GM19351 (cell line): ENCODE measurements around the gene UBR2.
A peak's percentile ranks its signal among the peaks of the same experiment; 100 is the strongest.

Source experiments
- ATAC-seq: cut with Tn5 transposase; IDR thresholded peaks from one replicate; pipeline ENCODE4 v1.9.1; 2021; ENCODE audit warnings: mild to moderate bottlenecking, moderate library complexity; ENCODE audit not compliant: unreplicated experiment

Gene UBR2

DNA sequence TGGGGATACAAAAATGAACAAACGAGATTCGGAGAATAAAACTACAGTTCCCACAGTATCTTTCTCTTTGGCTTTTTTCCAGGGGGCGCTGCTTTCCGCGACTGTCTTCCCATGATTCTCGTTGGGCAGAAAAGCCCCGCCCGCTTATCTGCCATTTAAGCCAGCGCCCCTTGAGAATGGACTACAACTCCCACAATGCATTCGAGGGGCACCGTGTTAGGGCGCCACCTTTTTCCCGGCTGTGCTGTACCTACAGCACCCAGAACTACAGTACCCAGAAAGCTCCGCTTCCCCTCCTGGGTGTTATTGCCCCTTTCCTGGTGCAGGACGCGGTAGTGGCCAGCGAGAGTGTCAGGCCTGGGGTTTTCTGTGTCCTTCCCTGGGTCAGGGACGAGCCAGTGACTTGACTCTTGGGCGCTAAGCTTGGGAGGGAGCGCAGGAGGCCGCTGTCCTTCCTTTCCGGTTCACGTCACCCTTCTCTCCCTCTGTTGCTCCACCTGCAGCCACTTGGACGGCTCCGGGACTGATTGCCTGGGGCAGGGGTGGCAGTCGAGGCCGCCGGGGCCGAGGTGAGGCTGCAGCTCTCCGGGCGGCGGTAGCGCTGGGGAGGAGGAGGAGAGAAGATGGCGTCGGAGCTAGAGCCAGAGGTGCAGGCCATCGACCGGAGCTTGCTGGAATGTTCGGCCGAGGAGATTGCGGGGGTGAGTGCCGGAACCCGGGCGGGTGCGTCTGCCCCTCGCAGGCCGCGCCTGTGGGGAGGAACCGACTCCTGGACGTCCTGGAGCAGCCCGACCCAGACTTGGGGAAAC lies at the start of gene UBR2:
TSS of gene UBR2 (plus strand) at position 333 of the 809 bp plus-strand sequence. CDS start at position 624, 291 bp downstream.
- peak; percentile 95 for ATAC-seq

DNA sequence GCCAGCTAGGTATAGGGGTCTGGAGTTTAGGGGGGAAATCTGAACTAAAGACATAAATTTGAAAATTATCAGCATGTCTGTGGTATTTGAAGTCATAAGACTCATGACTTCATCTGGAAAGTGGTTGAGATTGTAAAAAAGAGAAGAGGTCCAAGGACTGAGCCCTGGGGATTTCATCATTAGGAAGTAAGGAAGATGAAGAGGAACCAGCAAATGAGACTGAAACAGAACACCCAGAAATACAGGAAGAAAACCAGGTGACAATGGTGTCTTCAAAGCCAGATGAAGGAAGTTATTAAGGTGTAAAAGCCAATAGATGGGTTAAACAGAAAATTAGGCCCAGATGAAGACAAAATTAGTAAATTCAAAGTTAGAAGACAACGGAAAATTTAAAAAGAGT lies 49.1 kb upstream of the UBR2 start:
- ATAC-seq: no peak

DNA sequence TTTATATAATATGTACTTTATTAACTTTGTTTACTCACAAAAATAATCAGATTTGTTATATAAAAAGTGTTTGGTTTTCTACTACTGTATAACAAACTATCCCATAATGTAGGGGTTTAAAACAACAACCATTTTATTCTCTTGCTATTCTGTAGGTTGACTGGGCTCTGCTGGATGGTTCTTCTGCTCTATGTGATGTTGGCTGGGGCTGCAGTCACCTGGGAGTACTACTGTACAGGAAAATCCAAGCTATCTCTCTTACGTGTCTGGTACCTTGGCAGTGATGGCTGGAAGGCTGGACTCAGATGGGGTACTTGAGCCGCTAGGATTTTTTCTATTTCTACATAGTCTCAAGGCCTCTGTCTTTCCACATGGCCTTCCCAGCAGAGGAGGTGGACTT lies 44.0 kb upstream of the UBR2 start:
- no peak for ATAC-seq

DNA sequence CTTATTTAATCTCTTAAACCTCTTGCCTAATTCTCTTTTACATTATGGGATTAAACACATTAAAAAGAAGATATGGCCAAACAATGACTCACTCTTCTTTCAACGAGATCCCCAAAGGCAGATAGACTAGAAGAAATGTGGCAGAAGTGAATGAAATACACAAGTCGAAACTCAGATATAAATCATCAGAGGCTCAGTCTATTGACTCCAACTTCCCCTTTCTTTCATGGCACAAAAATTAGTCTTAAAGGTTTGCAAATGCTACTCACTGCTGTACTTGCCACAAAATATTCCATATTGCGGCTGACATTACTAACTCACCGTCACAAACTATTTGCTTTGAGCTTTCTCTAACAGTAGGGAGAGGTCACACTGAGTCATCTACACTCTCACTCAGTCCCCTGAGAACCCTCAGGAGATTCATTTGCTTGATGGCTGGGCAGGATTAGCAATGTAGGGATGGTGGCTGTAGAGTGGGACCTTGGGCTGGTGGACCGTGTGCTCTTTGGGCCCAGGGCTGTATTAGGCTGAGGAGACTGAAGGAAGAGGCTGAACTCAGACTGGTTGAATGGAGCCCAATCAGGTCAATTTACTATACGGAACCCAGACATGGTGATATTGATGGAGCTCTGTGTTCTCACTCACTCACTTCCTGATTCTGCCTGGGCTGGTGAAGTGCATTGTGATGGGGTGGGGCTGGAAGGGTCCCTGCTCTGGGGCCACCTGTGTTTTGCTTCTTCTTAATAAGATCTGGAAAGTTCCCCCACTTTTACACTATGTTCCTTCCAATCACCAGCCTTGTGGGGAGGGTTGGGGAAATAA lies 42.8 kb upstream of the UBR2 start:
- peak; percentile 71 for ATAC-seq

DNA sequence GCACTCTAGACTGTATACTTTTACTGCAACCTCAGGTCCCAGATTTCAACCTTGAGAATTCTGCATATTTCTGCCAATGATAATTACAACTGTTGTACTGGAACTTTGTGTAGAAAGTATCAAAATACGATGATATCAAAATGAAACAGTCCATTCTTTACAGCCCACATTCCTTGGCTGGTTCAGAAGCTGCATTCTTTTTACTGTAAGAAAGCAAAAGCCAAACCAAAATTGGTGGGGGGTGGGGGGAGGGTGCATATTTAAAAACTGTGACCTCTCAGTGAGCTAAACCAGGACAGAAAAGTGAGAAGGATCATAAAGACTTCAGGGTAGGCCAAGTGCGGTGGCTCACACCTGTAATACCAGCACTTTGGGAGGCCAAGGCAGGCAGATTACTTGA lies 41.8 kb upstream of the UBR2 start:
- no peak for ATAC-seq

DNA sequence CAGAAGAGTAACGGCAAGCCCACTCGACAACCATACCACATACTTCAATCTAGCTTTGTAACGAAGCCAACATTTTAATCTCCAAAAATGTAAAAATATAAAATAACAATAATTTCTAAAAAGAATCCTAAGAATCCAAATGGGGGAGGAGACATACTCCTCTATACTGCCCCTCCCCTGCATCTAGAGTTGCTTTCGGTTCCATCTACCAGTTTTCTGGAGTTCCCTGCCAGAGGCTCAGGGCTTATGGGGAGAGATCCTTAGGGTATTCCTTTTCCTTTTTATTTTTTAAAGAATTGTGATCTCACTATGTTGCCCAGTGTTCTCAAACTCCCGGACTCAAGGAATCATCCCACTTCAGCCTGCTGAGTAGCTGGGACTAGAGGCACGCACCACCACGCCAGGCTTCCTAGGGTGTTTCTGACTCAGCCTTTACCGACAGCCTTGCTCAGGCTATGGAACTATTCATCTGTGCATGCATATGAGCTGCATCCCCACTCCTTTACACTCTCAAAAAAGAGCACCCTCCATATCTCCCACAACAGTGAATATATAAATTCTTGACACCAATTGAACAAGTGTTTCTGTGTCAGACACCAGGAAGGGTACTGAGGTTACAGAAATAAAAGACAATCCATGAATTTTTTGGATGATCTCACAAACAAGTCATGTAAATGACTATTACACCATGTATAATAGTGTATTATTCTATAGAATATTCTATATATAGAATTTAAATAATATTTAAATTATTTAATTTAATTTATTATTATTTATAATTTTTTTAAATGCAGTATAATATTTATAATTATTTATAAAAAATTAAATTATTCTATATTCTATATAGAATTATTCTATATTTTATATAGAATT lies 40.7 kb upstream of the UBR2 start:
- no peak for ATAC-seq

DNA sequence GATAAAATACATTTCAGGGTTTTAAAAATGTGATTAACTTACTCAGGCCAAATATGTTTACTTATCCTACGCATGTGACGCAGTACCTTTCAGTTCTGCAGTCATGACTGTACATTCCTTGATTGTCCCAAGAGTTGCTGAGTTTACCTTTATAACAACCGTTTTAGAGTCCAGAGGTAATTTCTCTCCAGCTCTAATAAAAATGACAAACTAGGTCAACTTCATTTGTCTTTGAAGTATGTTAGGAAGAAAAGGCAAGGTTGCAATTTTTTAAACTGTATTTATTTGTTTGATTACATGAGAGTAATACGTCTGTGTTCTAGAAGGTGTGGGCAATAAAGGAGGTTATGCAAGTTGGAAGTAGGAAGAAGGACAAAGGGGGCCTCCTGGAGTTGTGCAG lies 38.6 kb upstream of the UBR2 start:
- ATAC-seq: no peak

DNA sequence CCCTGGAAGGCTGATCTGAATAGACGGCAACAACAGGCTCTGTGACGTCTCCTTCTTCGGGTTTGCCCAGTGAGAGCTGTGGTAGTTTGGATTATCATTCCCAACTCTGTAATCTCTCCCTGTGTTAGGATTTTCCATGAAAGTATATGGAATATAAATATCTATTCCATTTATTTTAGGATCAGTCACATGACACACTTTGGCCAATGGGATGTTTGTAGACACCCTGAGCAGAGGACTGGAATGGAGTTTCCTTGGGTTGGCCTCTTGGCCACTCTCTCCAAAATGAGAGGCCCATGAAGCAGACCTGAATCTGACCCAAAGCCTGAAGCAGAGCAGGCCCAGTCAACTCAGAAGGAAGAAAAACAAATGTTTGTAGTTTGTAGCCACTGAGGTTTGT lies 37.2 kb upstream of the UBR2 start:
- ATAC-seq: no peak

DNA sequence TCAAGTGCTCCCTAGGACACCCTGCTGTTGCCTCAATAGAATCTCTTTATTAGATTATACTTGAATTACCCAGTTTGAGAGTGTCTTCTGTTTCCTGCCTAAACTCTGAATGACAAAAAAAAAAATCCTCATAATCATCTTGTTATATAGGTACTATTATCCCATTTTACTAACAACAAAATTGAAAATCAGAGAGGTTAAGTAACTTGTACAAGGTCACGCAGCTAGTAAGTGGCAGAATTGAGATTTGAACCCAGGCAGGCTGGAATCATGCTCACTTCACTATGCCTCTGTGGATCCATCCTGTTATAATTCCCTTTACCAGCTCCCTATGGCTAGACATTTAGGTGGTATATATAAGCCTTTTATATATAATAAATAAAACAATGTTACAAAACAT lies 36.6 kb upstream of the UBR2 start:
- no peak for ATAC-seq

DNA sequence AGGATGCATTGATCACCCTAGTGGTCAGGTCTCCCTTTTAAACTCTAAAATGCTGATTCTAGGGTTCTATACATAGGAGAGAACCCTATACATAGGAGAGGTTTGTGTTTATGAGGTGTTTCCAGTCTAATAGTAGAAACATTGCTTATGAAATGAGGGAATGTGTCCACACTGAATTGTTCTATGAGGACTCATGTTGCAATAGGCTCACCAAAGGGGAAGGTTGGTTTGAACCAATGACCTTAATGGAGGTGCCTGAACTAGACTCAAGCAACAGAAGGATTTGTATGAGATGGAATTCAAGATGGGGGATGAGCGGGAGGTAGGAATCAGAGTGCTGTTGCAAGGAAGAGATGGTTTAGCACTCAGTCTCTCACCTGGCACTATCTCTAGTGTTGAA lies 33.5 kb upstream of the UBR2 start:
- ATAC-seq: no peak

DNA sequence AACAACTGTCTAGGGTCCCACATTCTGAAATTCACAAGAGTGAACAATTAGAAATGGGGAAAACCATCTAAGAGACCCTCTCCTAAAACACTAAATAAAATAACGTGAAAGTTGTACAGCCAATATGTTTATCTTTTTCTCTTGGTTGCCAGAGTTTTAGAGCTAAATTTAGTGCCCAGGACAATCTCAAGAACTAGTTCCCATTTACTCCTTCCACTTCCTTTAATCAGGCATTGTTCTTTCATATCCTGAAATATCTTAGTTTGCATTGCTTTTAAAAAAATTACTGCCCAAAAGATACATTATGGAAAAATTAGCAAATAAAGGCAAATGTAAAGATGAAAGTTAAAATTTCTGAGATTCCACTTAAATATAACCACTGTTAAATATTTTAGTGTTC lies 33.1 kb upstream of the UBR2 start:
- no peak for ATAC-seq

DNA sequence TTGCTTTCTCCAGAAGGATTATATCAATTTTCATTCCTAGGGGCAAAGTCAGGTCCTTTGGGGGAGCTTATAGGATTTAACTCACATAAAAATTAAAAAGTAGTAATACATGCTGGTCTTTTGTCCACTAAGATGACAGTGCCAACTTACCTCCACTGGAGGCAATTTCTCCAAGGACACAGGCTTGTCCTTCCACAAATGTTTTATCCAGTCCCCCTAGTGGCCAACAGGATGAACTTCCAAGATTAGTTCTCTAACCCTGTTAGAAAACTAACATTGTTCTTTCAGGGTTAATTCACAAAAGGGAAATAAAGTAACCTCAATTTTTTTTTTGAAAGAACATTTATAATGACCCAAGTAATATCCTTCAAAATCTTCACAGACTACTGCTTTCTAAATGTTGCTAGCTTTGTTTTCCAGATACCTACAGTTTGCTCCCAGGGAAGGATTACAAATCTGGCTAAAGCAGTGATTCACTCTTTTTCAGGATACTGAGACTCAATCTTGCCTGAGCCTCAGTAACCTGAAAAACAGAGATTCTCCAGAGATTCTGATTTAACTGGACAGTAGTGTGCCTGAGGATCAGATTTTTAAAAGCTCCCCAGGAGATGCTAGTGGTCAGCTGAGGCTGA lies 31.7 kb upstream of the UBR2 start:
- no peak for ATAC-seq

DNA sequence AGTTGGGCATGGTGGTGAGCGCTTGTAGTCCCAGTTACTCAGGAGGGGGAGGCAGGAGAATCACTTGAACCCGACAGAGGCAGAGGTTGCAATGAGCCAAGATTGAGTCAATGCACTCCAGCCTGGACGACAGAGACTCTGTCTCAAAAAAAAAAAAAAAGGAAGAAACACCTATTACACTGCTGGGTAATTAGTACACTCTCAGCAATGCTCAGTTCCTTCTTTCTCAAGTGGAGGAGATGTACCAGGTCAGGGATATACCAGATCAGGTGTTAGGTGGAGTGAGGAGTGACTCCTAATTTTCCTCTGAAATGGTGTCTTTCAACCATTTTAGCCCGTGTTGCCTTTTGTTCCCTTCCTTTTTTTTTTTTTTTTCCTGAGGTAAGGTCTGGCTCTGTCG lies 30.0 kb upstream of the UBR2 start:
- no peak for ATAC-seq

DNA sequence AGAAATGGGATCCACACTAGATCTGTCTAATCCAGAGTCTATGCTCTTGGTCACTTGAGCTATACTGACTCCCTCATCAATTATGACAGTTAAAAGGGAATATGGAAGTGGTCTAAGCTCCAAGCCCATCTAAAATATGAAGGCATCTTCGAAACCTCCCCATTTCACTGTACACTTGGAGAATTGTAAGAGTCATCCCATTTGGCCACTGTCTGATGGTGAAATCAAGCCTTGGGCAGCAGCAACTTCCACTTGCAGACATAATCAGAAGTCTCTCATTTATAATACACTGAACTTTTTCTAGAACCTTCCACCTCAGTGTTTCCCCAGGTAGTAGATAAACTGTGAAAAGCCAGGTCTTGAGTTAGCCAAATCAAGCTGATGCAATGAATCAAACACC lies 26.3 kb upstream of the UBR2 start:
- no peak for ATAC-seq

DNA sequence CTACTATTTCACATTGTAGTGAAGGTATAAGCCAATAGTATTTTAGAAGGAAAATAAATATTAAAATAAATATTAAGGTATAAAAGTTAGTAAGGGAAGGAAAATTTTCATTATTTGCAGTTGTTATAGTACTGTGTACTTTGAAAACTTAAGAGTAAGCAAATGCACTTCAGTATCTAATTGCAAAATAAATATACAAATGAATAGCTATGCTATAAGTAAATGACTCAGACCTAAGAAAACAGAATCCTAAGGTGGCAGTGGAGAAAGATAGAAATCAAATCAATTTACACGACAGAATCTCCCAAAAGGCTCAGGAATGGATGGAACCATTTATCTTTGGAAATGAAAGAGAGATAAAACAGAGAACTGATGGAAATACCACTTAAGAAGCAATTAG lies 24.7 kb upstream of the UBR2 start:
- no peak for ATAC-seq

DNA sequence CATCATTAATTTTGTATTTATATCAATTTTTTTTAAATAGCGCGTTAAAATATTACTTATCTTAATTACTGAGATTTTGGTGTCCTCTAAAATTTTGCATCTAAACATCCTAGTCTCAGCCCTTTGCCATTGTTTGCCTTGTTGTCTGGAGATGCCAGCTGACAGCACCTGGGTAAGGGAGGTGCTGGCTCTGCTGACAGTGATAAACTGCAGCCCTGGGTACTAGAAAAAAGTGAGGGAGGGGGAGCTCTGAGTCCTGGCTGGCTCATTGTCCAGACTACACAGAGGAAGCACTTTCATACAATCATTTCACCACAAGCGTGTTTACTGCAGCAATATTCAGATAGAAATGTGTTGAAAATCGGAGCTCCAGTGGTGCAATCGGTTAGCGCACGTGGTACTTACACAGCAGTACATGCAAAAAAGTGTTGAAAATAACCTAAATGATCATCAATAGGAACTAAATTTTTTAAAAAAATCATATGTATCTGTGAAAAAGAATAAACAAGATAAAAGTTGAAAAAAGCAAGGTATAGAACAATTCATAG lies 18.5 kb upstream of the UBR2 start:
- ATAC-seq: no peak

DNA sequence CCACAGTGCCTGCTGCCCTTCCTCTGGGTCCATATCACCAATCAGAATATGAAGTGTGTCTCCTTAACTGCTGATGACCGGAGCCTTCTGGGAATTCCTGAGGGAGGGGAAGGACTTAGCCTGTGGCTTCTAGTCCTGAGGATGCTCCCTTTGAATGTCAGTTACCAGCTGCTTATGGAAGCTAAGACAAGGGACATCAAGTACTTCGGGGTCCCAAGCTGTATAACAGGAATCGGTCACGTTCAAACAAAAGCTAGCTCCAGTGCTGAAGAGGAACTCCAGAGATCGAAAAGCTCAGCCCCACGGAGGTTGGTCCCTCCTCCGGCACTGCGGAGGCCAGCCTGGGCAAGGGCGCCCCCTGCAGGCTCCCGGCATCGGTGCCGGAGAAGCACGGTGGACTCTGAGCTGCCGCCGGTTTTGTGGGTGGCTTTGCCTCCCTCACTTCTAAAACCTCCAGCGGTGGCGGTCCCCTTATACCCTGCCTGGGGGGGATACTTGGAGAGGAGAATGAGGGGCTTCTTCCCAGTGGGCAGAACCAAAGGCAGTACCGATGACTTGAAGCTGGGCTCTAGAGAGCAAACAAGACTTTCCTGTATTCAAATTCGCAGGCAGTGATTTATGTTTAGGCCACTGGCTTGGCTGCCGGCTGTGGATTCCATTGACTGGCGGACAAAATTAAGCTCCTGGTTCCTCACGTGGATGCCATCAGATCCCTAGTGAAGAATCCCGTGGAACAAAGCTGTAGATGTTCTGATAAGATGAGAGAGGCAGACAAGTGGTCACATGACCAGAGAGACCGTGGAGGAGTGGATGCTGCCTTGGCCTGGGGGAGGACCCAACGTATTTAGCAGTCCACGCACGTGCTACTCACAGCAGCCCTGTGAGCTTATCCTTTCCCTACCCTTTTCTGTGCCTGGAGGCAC lies 16.2 kb upstream of the UBR2 start:
- peak; percentile 78 for ATAC-seq

DNA sequence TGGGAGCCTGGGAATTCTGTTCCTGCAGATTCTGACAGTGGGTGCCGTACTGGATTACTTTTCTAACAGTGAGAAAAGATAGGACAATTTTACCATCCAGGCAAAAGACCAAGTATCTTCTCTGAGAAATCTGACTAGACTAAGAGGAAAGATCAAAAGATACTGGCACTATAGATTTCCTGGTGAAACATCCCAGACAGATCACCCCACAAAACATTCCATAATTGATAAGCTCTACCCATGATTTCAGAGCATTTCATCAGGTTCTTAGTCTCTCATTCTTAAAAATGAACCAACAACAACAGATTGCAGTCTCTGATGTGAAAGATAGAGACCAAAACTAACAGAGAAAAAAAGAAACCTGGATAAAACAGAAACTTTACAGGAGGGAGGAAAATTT lies 13.6 kb upstream of the UBR2 start:
- ATAC-seq: no peak

DNA sequence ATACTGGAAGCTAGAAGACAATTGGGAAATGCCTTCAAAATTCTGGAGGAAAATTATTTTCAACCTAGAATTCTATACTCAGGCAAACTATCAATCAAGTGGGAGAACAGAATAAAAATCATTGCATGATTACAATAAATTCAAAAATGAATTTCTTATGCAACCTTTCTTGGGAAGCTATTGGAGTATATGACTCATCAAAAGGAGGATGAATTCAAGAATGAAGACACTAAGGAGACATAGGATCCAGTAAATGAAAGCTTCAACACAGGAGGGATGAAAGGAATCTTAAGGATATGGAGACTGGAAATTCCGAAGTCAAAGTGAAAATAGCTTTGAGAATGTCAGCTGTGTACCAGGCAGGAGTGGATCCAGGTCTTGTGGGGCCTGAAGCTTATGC lies 12.6 kb upstream of the UBR2 start:
- no peak for ATAC-seq

DNA sequence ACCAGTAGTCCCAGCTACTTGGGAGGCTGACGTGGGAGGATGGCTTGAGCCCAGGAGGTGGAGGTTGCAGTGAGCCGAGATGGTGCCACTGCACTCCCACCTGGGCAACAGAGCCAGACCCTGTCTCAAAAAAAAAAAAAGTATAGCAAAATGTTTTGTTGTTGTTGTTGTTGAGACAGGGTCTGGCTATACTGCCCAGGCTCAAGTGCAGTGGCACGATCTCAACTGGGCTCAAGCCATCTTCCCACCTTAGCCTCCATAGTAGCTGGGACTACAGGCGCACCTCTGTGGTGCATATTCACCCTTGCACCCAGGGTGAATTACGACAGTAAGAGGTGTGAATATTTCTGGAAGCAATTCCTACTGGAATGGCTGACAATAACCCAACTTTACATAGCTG lies 11.4 kb upstream of the UBR2 start:
- no peak for ATAC-seq
